ENCODE results near the gene PYGL.

DNA sequence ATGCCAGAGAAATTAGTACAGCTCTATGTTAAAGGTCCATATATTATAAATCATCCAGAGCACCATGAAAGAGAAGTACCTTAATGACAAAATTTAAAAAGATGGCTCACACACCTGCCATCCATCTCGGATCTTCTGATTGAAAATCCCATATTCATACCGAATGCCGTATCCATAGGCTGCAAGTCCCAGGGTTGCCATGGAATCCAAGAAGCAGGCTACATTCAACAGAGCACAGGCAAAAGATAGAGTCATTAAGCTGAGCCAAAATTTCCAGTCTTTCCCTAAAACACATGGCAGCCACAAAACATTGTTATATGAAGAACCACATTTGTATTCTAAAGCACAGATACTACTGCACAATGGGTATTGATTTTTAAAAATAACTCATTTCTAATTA is 12.7 kb downstream of the PYGL start:
- TF ChIP-seq, protein P1, sequence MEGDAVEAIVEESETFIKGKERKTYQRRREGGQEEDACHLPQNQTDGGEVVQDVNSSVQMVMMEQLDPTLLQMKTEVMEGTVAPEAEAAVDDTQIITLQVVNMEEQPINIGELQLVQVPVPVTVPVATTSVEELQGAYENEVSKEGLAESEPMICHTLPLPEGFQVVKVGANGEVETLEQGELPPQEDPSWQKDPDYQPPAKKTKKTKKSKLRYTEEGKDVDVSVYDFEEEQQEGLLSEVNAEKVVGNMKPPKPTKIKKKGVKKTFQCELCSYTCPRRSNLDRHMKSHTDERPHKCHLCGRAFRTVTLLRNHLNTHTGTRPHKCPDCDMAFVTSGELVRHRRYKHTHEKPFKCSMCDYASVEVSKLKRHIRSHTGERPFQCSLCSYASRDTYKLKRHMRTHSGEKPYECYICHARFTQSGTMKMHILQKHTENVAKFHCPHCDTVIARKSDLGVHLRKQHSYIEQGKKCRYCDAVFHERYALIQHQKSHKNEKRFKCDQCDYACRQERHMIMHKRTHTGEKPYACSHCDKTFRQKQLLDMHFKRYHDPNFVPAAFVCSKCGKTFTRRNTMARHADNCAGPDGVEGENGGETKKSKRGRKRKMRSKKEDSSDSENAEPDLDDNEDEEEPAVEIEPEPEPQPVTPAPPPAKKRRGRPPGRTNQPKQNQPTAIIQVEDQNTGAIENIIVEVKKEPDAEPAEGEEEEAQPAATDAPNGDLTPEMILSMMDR (IDR thresholded peaks at IDR 0.05; ENCODE audit: low read depth, low read length): no peak
- no peak for TF ChIP-seq EZH2phosphoT487 (IDR thresholded peaks at IDR 0.05; ENCODE audit: low read depth)
